H1 (cell line): ENCODE data around the gene HS3ST5. TPM values are rescaled to one million over a fixed set of nuclear protein-coding genes. Genes with fewer than 3 reads are reported as not detected.

Source experiments
- CTCF ChIA-PET: fragments of 300-600 bp; sonication (Branson Sonifier 250); formaldehyde crosslinking; loops from one replicate; lab custom pipeline; 2021; ENCODE audit not compliant: partially characterized antibody; lab: Charles Lee
- POLR2A ChIA-PET: fragments of 300-600 bp; sonication (Branson Sonifier 250); formaldehyde crosslinking; loops from one replicate; lab custom pipeline; 2021; ENCODE audit warnings: inconsistent platforms; ENCODE audit not compliant: partially characterized antibody; lab: Charles Lee
- DNase-seq, 2 experiments: peaks; one replicate each; pipeline versions ENCODE4 v3.0.0 to v3.0.0-alpha.2; 2010 to 2022; ENCODE audit warnings: low spot score in 2 of 2, low read depth in 1 of 2, mixed read lengths in 1 of 2
- FAIRE-seq: peaks from 2 replicates; lab custom pipeline; 2011; peaks lifted over from hg19 to GRCh38; lab: Jason Lieb, UNC
- H2AFZ ChIP-seq: 2 replicates; pipeline ENCODE4 v1.8.1; 2012; ENCODE audit warnings: low read length, inconsistent platforms
- H2AK5ac ChIP-seq: 2 replicates; pipeline ENCODE4 v1.6.1; 2013; ENCODE audit warnings: low read depth, low read length
- H2BK120ac ChIP-seq: replicated peaks from 2 replicates; pipeline ENCODE3; 2013; ENCODE audit warnings: low read depth, low read length, inconsistent platforms
- H2BK12ac ChIP-seq: 2 replicates; pipeline ENCODE4 v1.6.1; 2013; ENCODE audit warnings: low read depth, low read length
- H2BK15ac ChIP-seq: 2 replicates; pipeline ENCODE4 v1.6.1; 2013; ENCODE audit warnings: low read length
- H2BK20ac ChIP-seq: 2 replicates; pipeline ENCODE4 v1.6.1; 2013; ENCODE audit warnings: low read length
- H2BK5ac ChIP-seq: 2 replicates; pipeline ENCODE4 v1.6.1; 2013; ENCODE audit warnings: low read depth, low read length
- H3K14ac ChIP-seq: 2 replicates; pipeline ENCODE4 v1.6.1; 2013; ENCODE audit warnings: inconsistent platforms; ENCODE audit not compliant: insufficient read length
- H3K18ac ChIP-seq: 2 replicates; pipeline ENCODE4 v1.6.1; 2013; ENCODE audit warnings: low read length; ENCODE audit errors: extremely low read depth
- H3K23ac ChIP-seq: 2 replicates; pipeline ENCODE4 v1.6.1; 2013; ENCODE audit warnings: inconsistent platforms; ENCODE audit not compliant: insufficient read length
- H3K23me2 ChIP-seq: 2 replicates; pipeline ENCODE4 v1.6.1; 2013; ENCODE audit warnings: low read depth, low read length
- H3K27ac ChIP-seq: 2 replicates; pipeline ENCODE4 v1.6.1; 2011; ENCODE audit warnings: low read depth, low read length, inconsistent platforms
- H3K27me3 ChIP-seq, 4 experiments: replicated peaks in 1 of 4; 1 replicate in 1 of 4; 2 replicates in 3 of 4; pipeline versions ENCODE4 v1.6.1 to v1.8.1; 2011 to 2013; ENCODE audit warnings: low read length in 3 of 4, mild to moderate bottlenecking in 3 of 4, inconsistent platforms in 2 of 4, mixed read lengths in 2 of 4, moderate library complexity in 1 of 4; ENCODE audit not compliant: control insufficient read depth in 3 of 4, insufficient read depth in 3 of 4; ENCODE audit errors: extremely low read depth in 1 of 4
- H3K36me3 ChIP-seq, 4 experiments: 2 replicates each; pipeline versions ENCODE4 v1.6.1 to v1.8.1; 2011 to 2013; ENCODE audit warnings: mild to moderate bottlenecking in 4 of 4, low read length in 3 of 4, moderate library complexity in 2 of 4, control low read depth in 1 of 4, inconsistent platforms in 1 of 4; ENCODE audit not compliant: insufficient read depth in 4 of 4, control insufficient read depth in 2 of 4
- H3K4ac ChIP-seq: replicated peaks from 2 replicates; pipeline ENCODE3; 2013; ENCODE audit warnings: low read length, low read depth, mixed read lengths, inconsistent platforms; ENCODE audit not compliant: insufficient read length
- H3K4me1 ChIP-seq, 4 experiments: replicated peaks in 1 of 4; 1 replicate in 1 of 4; 2 replicates in 3 of 4; pipeline versions ENCODE4 v1.6.1 to v1.8.1; 2011 to 2013; ENCODE audit warnings: low read length in 3 of 4, inconsistent platforms in 2 of 4, mixed read lengths in 1 of 4; ENCODE audit not compliant: insufficient read depth in 4 of 4, control insufficient read depth in 3 of 4
- H3K4me2 ChIP-seq, 2 experiments: 2 replicates each; pipeline versions ENCODE4 v1.6.1 to v1.8.1; 2011 to 2013; ENCODE audit warnings: low read depth in 2 of 2, low read length in 2 of 2, control low read depth in 1 of 2, inconsistent platforms in 1 of 2, mild to moderate bottlenecking in 1 of 2; ENCODE audit not compliant: insufficient read depth in 1 of 2
- H3K4me3 ChIP-seq, 4 experiments: fragments of 200-600, 300-600 bp in 1 of 4; sonication (generic), shearing (Covaris generic), sonication (Bioruptor Twin) in 1 of 4; 2 replicates each; pipeline versions ENCODE4 v1.5.1 to v1.8.1; 2011 to 2016; ENCODE audit warnings: low read length in 4 of 4, low read depth in 3 of 4, control low read depth in 2 of 4, inconsistent platforms in 2 of 4, mild to moderate bottlenecking in 2 of 4, mixed read lengths in 1 of 4, moderate library complexity in 1 of 4; ENCODE audit not compliant: insufficient read depth in 2 of 4; ENCODE audit errors: extremely low read depth in 1 of 4
- H3K56ac ChIP-seq: replicated peaks from 2 replicates; pipeline ENCODE3; 2013; ENCODE audit warnings: low read depth, mild to moderate bottlenecking, mixed read lengths, low read length, inconsistent platforms; ENCODE audit not compliant: insufficient read length
- H3K79me1 ChIP-seq: 2 replicates; pipeline ENCODE4 v1.6.1; 2013; ENCODE audit warnings: low read depth, low read length, control low read depth
- H3K79me2 ChIP-seq, 2 experiments: 2 replicates each; pipeline versions ENCODE4 v1.6.1 to v1.8.1; 2012 to 2013; ENCODE audit warnings: low read length in 2 of 2, mild to moderate bottlenecking in 2 of 2, inconsistent platforms in 1 of 2; ENCODE audit not compliant: insufficient read depth in 2 of 2, control insufficient read depth in 1 of 2
- H3K9ac ChIP-seq, 4 experiments: replicated peaks in 1 of 4; 1 replicate in 1 of 4; 2 replicates in 3 of 4; pipeline versions ENCODE4 v1.6.1 to v1.8.1; 2011 to 2013; ENCODE audit warnings: low read depth in 3 of 4, low read length in 3 of 4, control low read depth in 2 of 4, mild to moderate bottlenecking in 2 of 4, moderate library complexity in 2 of 4, inconsistent platforms in 1 of 4; ENCODE audit errors: extremely low read depth in 1 of 4
- H3K9me3 ChIP-seq, 2 experiments: 2 replicates each; pipeline versions ENCODE4 v1.6.1 to v1.8.1; 2012 to 2013; ENCODE audit warnings: mild to moderate bottlenecking in 2 of 2, moderate library complexity in 2 of 2, control low read depth in 1 of 2, inconsistent platforms in 1 of 2, low read depth in 1 of 2, low read length in 1 of 2, mixed read lengths in 1 of 2; ENCODE audit not compliant: insufficient read depth in 2 of 2
- H4K20me1 ChIP-seq, 2 experiments: replicated peaks in 1 of 2; 2 replicates each; pipeline versions ENCODE3 to v1.8.1; 2011 to 2013; ENCODE audit warnings: inconsistent platforms in 2 of 2, low read length in 2 of 2, mild to moderate bottlenecking in 1 of 2; ENCODE audit not compliant: insufficient read depth in 2 of 2, control insufficient read depth in 1 of 2
- H4K5ac ChIP-seq: 2 replicates; pipeline ENCODE4 v1.6.1; 2013; ENCODE audit warnings: low read length, low read depth, mixed read lengths, inconsistent platforms; ENCODE audit not compliant: insufficient read length
- H4K8ac ChIP-seq: 2 replicates; pipeline ENCODE4 v1.8.0; 2013; ENCODE audit warnings: mild to moderate bottlenecking, moderate library complexity, low read length, inconsistent platforms; ENCODE audit not compliant: insufficient read depth; ENCODE audit errors: extremely low read depth
- H4K91ac ChIP-seq: replicated peaks from 2 replicates; pipeline ENCODE3; 2013; ENCODE audit warnings: low read length, mixed read lengths, inconsistent platforms; ENCODE audit not compliant: insufficient read length
- BACH1 ChIP-seq: IDR thresholded peaks from 2 replicates; pipeline ENCODE4 v1.6.1; 2012; ENCODE audit warnings: low read length, improper control_type of control experiment
- ZNF274 ChIP-seq: IDR thresholded peaks from 2 replicates; pipeline ENCODE4 v1.7.0; 2012; ENCODE audit warnings: low read length, borderline replicate concordance; ENCODE audit errors: extremely low read depth
- whole genome bisulfite sequencing, 2 experiments: shearing (Covaris generic) in 1 of 2; methylation state at CpG; one replicate each; pipeline versions ENCODE4 v1.1.6 to v1.1.7; 2013 to 2015; ENCODE audit warnings: low lambda C conversion rate in 2 of 2, mixed read lengths in 2 of 2, inconsistent platforms in 1 of 2, low coverage in 1 of 2, missing lambda C conversion rate in 1 of 2; ENCODE audit not compliant: insufficient replicate concordance in 2 of 2, insufficient coverage in 1 of 2, insufficient read length in 1 of 2; ENCODE audit errors: extremely low coverage in 1 of 2, missing lambda C conversion rate in 1 of 2; 5-methylcytosine and 5-hydroxymethylcytosine counted together
- polyA plus RNA-seq, 7 experiments: library from polyadenylated mRNA; depleted of rRNA in 3 of 7; stranded (reverse) in 5 of 7; unstranded in 2 of 7; fragments of >200 nt in 5 of 7; fragments of 200-250 nt in 2 of 7; gene quantifications; 1 replicate in 5 of 7; 2 replicates in 1 of 7; 4 replicates in 1 of 7; pipeline versions ENCODE4 v1.2.1 to v1.2.3, GENCODE V29; 2011 to 2013; ENCODE audit warnings: missing spikeins in 2 of 7, mixed read lengths in 2 of 7
- total RNA-seq: library from RNA; stranded (reverse); fragmentation: NEBNext Ultra II Directional; extraction: Animal tissue kit (Norgen Biotek cat#: 25700); gene quantifications from 2 replicates; pipeline ENCODE4 v1.2.1, GENCODE V29; 2021

Gene HS3ST5
- total and polyA plus RNA-seq, 2 of the 8 experiments (the other 6 are each of a cell fraction or from before 2014, with no cell fraction given): 1.2 to 9.9 TPM

GRCh38 chr6:114194362-114195026 lies 148.3 kb downstream of the HS3ST5 start:
- H2BK20ac ChIP-seq: peak overlapping the region; percentile 64
- WGBS, 2 experiments: 76% methylated on average over 4 of the region's 4 CpGs; no CpG with 5 or more reads in 1 of the 2 experiments
- no peak overlapping the region for H3K56ac ChIP-seq
- no peaks in the 10 kb centered on the region for H3K23me2 ChIP-seq
- DNase-seq: no peak
- H2AFZ ChIP-seq: no peak overlapping the region
- H3K79me1 ChIP-seq: no peaks in the 10 kb centered on the region
- no peak overlapping the region for H3K23ac ChIP-seq
- H3K4me2 ChIP-seq: no peak overlapping the region; a peak in 1 of 4 replicates
- H2BK5ac ChIP-seq: 0 out of 2 replicates have a peak overlapping the region, but pooled peaks have one; percentile 31
- H3K14ac ChIP-seq: no peak overlapping the region
- no peaks in the 10 kb centered on the region for H4K20me1 ChIP-seq
- TF ChIP-seq BACH1: no peak
- no peak for TF ChIP-seq ZNF274
- TF ChIP-seq, all 59 proteins: peak for 0
- Histone ChIP-seq H2BK15ac (0 out of 2 replicates have a peak overlapping the region, but pooled peaks have one; percentile 32), H3K27ac (no peak overlapping the region), H2BK120ac (no peak overlapping the region), H3K9ac (no peak overlapping the region), H4K91ac (no peak overlapping the region), H4K5ac (no peak overlapping the region), H3K4ac (no peak overlapping the region), H3K9me3 (no peaks in the 10 kb centered on the region), H2BK12ac (no peak overlapping the region), H2AK5ac (no peak overlapping the region; the same call in 1 of the 2 replicates), H3K36me3 (no peaks in the 10 kb centered on the region), H3K18ac (peak overlapping the region; percentile 10; the same call in 1 of the 2 replicates), H3K27me3 (peaks cover 0 to 1% (median 0%) of the 10 kb centered on the region in 4 experiments; a peak in 1 of 7 replicates), H3K4me3 (no peak overlapping the region), H3K4me1 (peaks cover 0 to 22% (median 14%) of the 10 kb centered on the region in 4 experiments; a peak in 4 of 7 replicates), H4K8ac (no peak overlapping the region), H3K79me2 (peaks cover 0 to 7% of the 10 kb centered on the region in 2 experiments; a peak in 2 of 4 replicates)
- ChIA-PET POLR2A (no interaction called here), CTCF (interaction anchor here (0.8 to 1.7 kb wide), 4 partner anchors 24 to 227 kb away, joined by 3 to 6 read pairs (median 3); no protein-coding TSS in a partner anchor)
- no peak for FAIRE-seq
